Panc1 (cell line): Measurements from ENCODE around the gene TRIM22.

Experiments used
- POLR2AphosphoS5 ChIP-seq: IDR thresholded peaks from 2 replicates; pipeline ENCODE4 v1.6.1; 2012; ENCODE audit warnings: mild to moderate bottlenecking, low read depth, low read length, moderate library complexity
- SIN3A ChIP-seq: IDR thresholded peaks from 2 replicates; pipeline ENCODE4 v1.6.1; 2012; ENCODE audit warnings: low read depth, mild to moderate bottlenecking, low read length, moderate library complexity, borderline replicate concordance; ENCODE audit not compliant: insufficient read depth
- TCF7L2 ChIP-seq: IDR thresholded peaks from 2 replicates; pipeline ENCODE4 v1.6.1; 2011; ENCODE audit warnings: mild to moderate bottlenecking, low read depth, low read length, inconsistent platforms
- TF ChIP-seq, protein P1 (sequence below): fragments of 450-650 bp; IDR thresholded peaks from 2 replicates; pipeline ENCODE4 v1.5.1; 2017; ENCODE audit warnings: mild to moderate bottlenecking
- TF ChIP-seq, protein P2 (sequence below), 2 experiments: IDR thresholded peaks; 2 replicates each; pipeline ENCODE4 v1.6.1; 2011 to 2012; ENCODE audit warnings: low read depth in 2 of 2, control low read depth in 1 of 2, low read length in 1 of 2, mild to moderate bottlenecking in 1 of 2, moderate library complexity in 1 of 2; ENCODE audit not compliant: insufficient read depth in 1 of 2

DNA sequence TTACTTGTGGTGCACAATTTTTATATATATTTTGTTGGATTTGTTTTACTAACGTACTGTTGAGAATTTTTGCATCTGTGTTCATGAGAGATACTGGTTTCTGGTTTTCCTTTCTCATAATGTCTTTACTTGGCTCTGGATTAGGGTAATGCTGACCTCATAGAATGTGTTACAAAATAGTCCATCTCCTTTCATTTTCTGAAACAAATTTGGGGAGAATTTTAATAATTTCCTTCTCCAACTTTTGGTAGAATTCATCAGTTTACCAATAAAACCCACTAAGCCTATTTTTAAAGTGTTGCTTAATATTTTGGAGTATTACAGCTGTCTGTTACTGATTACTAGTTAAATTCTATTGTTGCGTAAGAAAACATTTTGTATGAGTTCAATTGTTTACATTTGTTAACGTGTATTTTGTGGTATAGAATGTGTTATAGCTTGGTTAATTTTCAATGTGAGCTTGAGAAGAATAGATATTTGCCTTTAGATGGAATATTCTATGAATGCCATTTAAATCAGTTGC lies 11.5 kb downstream of the TRIM22 start:
- TF ChIP-seq POLR2AphosphoS5 (no peak), TCF7L2 (no peak), SIN3A (no peak)
- TF ChIP-seq, protein P1, sequence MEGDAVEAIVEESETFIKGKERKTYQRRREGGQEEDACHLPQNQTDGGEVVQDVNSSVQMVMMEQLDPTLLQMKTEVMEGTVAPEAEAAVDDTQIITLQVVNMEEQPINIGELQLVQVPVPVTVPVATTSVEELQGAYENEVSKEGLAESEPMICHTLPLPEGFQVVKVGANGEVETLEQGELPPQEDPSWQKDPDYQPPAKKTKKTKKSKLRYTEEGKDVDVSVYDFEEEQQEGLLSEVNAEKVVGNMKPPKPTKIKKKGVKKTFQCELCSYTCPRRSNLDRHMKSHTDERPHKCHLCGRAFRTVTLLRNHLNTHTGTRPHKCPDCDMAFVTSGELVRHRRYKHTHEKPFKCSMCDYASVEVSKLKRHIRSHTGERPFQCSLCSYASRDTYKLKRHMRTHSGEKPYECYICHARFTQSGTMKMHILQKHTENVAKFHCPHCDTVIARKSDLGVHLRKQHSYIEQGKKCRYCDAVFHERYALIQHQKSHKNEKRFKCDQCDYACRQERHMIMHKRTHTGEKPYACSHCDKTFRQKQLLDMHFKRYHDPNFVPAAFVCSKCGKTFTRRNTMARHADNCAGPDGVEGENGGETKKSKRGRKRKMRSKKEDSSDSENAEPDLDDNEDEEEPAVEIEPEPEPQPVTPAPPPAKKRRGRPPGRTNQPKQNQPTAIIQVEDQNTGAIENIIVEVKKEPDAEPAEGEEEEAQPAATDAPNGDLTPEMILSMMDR, result no peak
- TF ChIP-seq, protein P2, sequence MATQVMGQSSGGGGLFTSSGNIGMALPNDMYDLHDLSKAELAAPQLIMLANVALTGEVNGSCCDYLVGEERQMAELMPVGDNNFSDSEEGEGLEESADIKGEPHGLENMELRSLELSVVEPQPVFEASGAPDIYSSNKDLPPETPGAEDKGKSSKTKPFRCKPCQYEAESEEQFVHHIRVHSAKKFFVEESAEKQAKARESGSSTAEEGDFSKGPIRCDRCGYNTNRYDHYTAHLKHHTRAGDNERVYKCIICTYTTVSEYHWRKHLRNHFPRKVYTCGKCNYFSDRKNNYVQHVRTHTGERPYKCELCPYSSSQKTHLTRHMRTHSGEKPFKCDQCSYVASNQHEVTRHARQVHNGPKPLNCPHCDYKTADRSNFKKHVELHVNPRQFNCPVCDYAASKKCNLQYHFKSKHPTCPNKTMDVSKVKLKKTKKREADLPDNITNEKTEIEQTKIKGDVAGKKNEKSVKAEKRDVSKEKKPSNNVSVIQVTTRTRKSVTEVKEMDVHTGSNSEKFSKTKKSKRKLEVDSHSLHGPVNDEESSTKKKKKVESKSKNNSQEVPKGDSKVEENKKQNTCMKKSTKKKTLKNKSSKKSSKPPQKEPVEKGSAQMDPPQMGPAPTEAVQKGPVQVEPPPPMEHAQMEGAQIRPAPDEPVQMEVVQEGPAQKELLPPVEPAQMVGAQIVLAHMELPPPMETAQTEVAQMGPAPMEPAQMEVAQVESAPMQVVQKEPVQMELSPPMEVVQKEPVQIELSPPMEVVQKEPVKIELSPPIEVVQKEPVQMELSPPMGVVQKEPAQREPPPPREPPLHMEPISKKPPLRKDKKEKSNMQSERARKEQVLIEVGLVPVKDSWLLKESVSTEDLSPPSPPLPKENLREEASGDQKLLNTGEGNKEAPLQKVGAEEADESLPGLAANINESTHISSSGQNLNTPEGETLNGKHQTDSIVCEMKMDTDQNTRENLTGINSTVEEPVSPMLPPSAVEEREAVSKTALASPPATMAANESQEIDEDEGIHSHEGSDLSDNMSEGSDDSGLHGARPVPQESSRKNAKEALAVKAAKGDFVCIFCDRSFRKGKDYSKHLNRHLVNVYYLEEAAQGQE (IDR thresholded peaks at IDR 0.05; ENCODE audit: insufficient read depth in 1 of 2, low read depth in 2 of 2, low read length in 1 of 2), result no peak
